Neural cell (in vitro differentiated cells): ENCODE results near the gene DPP6.

Experiments used
- CTCF ChIP-seq: fragments of 450-650 bp; IDR thresholded peaks from 2 replicates; pipeline ENCODE4 v1.5.1; 2014; ENCODE audit warnings: antibody characterized with exemption, mild to moderate bottlenecking, moderate library complexity; ENCODE audit not compliant: poor library complexity, severe bottlenecking
- EP300 ChIP-seq: fragments of 450-650 bp; conservative IDR thresholded peaks from 2 replicates; pipeline ENCODE4 v1.6.1; 2014; ENCODE audit warnings: antibody characterized with exemption, mild to moderate bottlenecking, moderate library complexity; ENCODE audit not compliant: poor library complexity, severe bottlenecking
- EZH2 ChIP-seq: fragments of 200-600, 300-800 bp; shearing (Covaris generic), sonication (generic); IDR thresholded peaks from 2 replicates; pipeline ENCODE4 v1.6.1; 2014; ENCODE audit warnings: antibody characterized with exemption, low read length, borderline replicate concordance, mild to moderate bottlenecking; ENCODE audit not compliant: insufficient read depth, poor library complexity, severe bottlenecking
- MXI1 ChIP-seq: fragments of 450-650 bp; conservative IDR thresholded peaks from 2 replicates; pipeline ENCODE4 v1.6.1; 2014; ENCODE audit warnings: antibody characterized with exemption, mild to moderate bottlenecking; ENCODE audit not compliant: poor library complexity, severe bottlenecking
- POLR2AphosphoS5 ChIP-seq: IDR thresholded peaks from 2 replicates; pipeline ENCODE4 v1.6.1; 2012
- REST ChIP-seq: IDR thresholded peaks from 2 replicates; pipeline ENCODE4 v1.6.1; 2012; ENCODE audit warnings: borderline replicate concordance
- TAF1 ChIP-seq: IDR thresholded peaks from 2 replicates; pipeline ENCODE4 v1.6.1; 2012; ENCODE audit warnings: low read depth

- no peak for TF ChIP-seq CTCF
- no peak for TF ChIP-seq MXI1
- TF ChIP-seq EP300, result no peak
- TF ChIP-seq REST, result no peak
- TF ChIP-seq EZH2, result no peak
- TF ChIP-seq TAF1, result no peak
- no peak for TF ChIP-seq POLR2AphosphoS5
These were observed 527.5 kb downstream of the DPP6 start for GRCh38 chr7:154579711-154580110.
